ENCODE data around the gene WDR18.
"Not testable (repeated sequence)": the region's sequence is repeated elsewhere in the genome, so short reads cannot be mapped to it uniquely, and the experiment has no call there.

WDR18 gene

GRCh38 chr19:950352-951066 lies 33.6 kb upstream of the WDR18 start:
- DNase-seq: no peak

- no peak for DNase-seq
Measured at GRCh38 chr19:952049-952679, 32.0 kb upstream of the WDR18 start.

DNA sequence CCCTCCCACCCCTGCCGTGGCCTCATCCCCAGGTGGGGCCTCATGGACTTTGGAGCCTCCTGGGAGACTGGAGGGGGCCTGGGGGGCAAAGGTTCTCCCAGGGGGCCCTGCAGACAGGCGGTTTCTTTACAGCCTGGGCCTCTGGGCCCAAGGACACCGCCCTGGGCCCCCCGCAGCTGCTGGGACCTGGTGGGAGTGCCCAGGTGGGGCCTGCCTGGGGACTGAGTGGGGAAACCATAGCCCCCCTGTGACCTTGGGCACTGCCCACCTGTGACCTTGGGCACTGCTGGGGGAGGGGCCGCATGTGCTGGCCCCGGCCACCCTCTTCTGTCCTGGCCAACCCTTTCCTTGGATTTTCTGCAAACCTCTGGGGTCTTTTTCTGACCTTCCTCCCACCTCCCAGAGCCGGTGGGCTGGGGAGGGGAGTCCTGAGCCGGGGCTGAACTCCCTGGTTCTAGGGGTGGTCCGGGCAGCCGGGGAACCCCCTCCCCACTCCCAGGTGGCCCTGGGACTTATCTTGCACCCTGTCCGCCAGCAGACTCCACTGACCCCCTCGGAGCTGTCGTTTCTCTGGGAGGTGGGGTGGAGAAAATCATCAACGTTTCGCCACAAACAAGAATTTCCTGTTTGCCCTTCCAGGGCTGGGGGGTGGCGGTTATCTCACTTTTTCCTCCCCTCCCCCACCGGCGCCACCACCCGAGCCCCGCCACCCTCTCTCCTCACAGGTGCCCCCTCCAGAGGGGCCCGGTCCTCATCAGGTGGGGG lies 31.3 kb upstream of the WDR18 start:
- DNase-seq: peak; percentile 58

DNA sequence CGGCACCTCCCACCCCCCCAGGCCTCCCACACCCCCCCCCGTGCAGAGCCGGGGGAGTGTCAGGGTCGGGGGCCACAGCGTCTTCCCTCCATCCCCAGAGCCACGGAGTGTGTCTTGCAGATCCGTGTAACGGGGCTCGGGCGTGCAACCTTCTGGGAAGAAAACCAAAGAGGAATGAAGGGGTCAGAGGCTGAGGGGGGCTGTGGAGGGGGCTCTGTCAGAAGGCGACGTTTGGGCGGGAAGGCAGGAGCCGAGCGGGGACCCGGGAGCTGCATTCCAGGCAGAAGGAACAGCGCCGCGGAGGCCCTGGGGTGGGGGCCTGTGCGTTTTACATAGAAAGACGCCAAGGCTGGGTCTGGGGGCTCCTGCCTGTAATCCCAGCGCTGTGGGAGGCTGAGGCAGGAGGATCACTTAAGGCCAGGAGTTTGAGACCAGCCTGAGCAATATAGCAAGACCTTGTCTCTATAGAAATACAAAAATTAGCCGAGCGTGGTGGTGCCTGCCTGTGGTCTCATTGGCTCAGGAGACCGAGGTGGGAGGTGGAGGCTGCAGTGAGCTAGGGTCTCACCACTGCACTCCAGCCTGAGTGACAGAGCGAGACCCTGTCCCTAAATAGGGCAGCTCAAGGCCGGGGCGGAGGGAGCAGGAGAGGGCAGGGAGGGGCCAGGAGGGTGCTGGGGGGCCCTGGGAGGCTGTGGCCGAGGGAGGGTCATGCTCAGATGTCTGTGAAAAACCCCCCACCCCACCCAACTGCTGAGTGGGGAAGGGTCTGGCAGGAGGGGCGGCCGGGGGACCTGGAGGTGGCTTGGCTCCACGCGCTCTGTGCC lies 30.5 kb upstream of the WDR18 start:
- DNase-seq: no peak

GRCh38 chr19:954272-954671 lies 29.9 kb upstream of the WDR18 start:
- no peak for DNase-seq

DNA sequence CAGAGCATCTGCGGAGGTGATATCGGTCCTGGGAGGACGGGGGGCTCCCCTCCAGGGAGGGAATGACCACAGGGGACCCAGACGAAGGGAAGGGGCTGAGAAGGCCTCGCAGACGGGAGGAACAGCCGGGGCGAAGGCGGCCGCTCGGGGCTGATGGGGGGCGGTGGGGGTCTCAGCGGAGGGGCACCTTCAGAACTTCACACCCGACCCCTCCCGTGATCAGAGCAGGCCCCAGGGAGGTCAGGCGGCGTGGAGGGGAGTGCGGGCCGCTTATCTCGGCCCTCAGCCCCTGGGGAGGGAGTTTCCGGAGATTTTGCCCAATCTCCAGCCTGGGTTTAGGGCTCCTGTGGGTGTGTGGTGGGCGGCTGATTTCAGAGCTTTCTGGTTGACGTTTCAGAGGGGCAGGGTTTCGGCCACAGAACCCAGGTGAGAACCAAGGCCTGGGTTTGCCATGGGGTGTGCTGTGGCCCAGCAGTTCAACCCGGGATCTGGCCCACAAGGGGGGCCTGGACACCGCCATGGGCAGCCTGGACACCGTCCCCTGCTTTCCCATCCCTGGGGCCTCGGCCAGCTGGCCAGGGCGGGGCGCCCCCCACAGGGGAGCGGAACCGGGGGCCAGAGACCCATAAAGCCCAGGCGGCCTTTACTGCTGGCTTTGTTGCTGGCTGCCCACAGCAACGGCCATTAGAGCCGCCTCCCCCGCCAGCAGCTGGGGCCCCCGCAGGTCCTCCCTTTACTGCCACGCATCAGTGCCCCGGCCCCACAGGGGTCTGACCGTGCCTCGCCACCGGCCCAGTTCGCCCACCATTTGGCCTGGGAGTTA lies 29.3 kb upstream of the WDR18 start:
- peak; percentile 54 for DNase-seq

DNA sequence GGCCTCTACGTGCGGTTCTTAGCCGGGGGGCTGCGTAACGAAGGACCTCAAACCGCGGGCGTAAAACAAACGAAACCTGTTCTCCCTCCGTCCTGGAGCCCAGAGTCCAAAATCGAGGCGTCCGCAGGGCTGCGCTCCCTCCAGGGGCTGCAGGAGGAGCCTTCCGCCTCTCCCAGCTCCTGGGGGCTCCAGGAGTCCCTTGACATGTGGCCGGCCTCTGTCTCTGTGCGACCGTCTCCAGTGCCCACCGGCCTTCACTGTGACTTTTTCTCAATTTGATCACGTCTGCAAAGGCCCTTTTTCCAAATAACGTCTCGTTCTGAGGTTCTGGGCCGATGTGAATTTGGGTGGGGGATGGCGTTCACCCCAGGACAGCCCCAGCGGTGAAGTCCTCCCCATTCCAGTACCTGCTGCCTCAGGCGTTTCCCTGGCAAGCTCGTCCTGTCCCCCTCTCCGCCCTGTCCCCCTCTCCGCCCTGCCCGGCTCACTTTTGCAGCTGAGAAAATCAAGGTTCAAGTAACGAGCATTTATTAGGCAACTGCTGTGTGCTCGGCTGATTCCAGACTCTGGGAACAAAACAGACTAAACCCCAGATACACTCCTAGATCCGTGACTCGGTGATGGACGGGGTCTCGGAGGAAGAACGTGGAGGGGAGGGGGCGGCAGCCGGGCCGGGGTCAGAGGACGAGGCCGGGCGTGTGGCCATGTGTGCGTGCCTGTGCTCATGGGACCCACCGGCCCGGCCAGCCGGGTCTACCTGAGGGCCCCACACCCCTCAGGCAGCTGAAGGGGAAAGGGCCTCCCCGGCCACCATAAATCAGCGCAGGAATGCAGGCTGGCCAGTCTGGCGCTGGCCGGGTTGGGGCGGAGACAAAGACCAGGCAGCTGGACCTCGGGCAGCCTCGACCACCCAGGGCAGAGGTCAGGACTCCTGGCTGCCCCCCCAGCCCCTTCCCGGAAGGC lies 28.1 kb upstream of the WDR18 start:
- no peak for DNase-seq

DNA sequence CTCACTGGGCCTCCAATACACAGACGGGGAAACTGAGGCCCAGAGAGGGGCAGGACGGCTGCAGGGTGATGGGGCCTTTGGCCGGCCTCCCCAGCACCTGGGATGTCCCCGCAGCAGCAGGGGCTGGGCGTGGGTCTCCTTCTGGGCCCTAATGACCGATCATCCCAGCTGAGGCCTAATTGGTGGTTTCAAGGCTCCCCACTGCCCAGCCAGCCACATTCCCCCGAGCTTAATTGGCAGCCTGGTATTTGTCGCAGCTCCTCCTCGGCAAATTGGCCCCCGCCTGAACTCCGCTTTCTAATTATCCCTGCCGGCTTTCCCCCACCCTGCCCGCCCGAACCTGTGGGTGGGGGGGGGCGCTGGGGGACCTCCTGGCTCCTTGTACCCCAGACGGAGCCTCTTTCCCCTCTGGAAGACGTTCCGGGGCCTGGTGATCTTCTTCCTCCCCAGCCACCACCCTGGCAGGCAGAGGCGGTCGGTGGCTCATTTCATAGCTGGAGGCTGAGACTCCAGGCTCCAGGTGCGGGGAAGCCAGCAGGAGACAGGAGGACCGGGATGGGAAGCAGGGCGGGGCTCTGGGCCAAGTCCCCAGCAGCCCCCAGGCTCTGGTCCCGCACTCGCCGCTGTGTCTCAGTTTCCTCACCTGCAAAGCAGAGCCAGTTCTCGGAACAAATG lies 27.2 kb upstream of the WDR18 start:
- no peak for DNase-seq

GRCh38 chr19:957578-957977 lies 26.6 kb upstream of the WDR18 start:
- not testable (repeated sequence) for DNase-seq

- no peak for DNase-seq
Measured at GRCh38 chr19:958967-959855, 24.9 kb upstream of the WDR18 start.

GRCh38 chr19:960020-960419 lies 24.1 kb upstream of the WDR18 start:
- no peak for DNase-seq

- no peak for DNase-seq
Measured at GRCh38 chr19:960601-960938, 23.6 kb upstream of the WDR18 start.

GRCh38 chr19:961866-962620 lies 22.1 kb upstream of the WDR18 start:
- DNase-seq: peak; percentile 93

DNA sequence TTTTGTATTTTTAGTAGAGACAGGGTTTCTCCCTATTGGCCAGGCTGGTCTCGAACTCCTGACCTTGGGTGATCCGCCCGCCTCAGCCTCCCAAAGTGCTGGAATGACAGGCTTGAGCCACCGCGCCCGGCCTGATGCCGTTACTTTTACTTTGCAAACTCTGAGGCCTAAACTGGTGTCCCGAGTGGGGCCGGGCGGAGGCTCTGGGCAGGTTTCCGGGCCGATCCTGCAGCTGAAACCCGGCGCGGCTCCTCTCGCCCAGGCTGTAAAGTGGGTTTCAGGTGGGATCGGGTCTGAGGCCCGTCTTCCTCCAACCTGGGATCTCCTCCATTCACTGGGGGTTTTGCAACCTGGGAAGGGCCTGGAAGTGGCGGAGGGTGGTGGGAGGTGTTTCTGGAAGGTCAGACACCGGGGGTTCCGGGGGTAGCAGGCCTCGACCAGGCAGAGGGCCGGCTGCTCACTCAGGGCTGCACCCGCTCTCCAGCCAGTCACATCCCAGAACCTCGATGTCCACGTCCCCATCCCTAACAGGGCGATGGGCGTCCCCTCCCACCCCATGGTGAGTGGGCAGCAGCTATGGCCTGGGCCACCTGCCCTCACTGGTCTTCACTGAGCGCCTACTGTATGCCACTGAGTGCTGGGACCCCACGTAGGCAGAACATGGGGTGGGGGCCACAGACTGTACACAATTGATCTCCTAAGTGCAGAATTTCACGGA lies 21.3 kb upstream of the WDR18 start:
- DNase-seq: no peak

DNA sequence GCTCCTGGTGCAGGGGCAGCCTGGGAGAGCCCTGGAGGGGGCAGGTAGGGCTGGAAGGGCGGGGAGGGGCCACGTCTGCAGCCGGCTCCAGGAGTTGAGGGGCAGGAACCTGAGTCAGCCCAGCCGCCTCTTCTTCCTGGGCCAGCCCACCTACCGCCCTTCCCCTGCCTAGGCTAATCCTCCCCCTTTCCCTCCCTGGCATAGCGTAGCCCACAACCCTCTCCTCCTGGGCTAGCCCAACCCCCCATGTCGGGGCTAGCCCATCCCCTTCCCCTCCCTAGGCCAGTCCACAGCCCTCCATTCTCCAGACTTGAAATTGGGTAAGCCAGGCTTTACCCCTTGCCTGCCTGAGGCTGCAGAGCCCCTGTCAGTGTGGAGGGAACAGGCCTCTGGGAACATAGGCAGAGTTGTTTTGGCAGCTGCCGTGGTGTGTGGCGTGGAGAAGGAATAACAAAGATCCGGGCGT lies 20.6 kb upstream of the WDR18 start:
- DNase-seq: no peak

DNA sequence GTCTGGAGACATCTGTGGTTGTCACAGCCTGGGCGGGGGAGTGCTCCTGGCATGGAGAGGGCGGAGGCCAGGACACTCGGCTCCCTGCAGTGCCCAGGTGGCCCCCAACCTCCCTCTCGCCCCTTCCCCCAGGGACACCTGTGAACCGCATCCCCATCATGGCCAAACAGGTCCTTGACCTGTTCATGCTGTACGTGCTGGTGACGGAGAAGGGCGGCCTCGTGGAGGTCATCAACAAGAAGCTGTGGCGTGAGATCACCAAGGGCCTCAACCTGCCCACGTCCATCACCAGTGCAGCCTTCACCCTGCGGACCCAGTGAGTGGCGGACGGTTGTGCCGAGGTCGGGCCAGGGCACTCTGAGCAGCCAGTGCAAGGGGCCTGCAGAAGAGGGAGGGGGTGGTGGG lies 20.0 kb upstream of the WDR18 start:
- DNase-seq: no peak

- no peak for DNase-seq
Measured at GRCh38 chr19:964761-965694, 19.1 kb upstream of the WDR18 start.
